Right ventricle myocardium inferior (tissue), 1 donor: ENCODE data around the gene LLGL2. TPM values are rescaled to one million over a fixed set of nuclear protein-coding genes. Genes with fewer than 3 reads are reported as not detected.
"Not testable (repeated sequence)": the region's sequence is repeated elsewhere in the genome, so short reads cannot be mapped to it uniquely, and the experiment has no call there.

ENCODE experiments used
- ATAC-seq: fragments of 200-7000 bp; cut with Tn5 transposase; one replicate; pipeline ENCODE4 v1.9.1; 2020; ENCODE audit warnings: mild to moderate bottlenecking, moderate library complexity
- DNase-seq: peaks from one replicate; pipeline ENCODE4 v3.0.0; 2021; ENCODE audit errors: missing footprints
- intact Hi-C: fragments of 100-400 bp; cut with DNase I; formaldehyde crosslinking; loops from one replicate; pipeline ENCODE4 v1.11.0; 2022
- long read RNA-seq: library from polyadenylated mRNA; unstranded; transcript quantifications from one replicate; pipeline ENCODE4 v2.0.0, GENCODE V29; 2021
- total RNA-seq: library from RNA; stranded (reverse); fragmentation: NEBNext Ultra II Directional; extraction: Animal tissue kit (Norgen Biotek cat#: 25700); gene quantifications from one replicate; pipeline ENCODE4 v1.2.1, GENCODE V29; 2021
- donor health status: DM: no; HTN: yes; CAD: no; lungs with severe emphysema.

LLGL2 gene
- 4.1 TPM for total RNA-seq
- long read RNA-seq, partial matches to known transcripts, result 1 of 4 reads
- long read RNA-seq, other reads (novel, unspliced or antisense), result 1 of 4 reads

DNA sequence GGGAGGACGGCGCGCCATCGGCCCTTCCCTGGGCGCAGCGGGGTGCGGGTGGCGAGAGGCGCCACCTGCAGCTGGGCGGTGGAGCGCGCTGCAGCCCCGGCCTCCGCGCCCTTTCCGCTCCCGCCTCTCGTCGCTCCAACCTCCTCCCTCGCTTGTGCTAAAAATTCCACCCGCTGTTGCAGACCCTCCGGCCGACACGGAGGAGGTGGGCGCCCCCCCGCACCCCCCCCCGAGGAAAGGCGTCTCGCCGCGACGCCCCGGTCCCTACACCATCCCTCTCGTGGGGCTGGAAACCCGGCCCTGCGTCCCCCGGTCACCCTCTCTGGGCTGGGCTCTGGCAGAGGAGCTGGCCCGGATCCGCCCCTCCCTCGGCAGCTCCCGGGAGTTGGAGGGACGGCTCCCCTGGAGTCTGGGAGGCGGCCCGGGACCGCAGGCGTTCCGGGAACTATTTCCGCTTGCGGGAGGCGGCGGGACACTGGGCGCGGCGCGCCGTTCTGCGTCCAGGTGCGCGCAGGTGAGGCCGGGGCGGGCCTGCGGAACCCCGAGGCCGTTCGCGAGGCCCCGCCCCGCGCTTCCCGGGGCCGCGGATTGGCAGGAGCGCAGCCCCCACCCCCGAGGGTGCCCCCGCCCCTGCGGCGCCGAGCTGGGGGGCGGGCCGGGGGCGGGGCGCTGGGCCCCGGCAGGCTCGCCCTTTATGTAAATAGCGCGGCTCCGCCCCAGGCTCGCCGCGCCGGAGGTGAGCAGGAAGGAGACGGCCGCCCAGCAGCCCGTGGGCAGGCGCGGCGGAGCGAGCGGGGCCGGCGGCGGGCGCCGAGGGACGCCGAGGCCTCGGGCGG is at the start of gene LLGL2:
Gene LLGL2, plus strand, starts transcription at position 728 of the 836 bp plus-strand sequence. CDS start 17,730 bp downstream, outside the sequence.
- peak; percentile 92 for DNase-seq
- intact Hi-C loops, result loop anchor here (2.0 kb wide), 1 partner anchor 98 kb away; no protein-coding TSS in a partner anchor
- ATAC-seq, result peak; percentile 85

DNA sequence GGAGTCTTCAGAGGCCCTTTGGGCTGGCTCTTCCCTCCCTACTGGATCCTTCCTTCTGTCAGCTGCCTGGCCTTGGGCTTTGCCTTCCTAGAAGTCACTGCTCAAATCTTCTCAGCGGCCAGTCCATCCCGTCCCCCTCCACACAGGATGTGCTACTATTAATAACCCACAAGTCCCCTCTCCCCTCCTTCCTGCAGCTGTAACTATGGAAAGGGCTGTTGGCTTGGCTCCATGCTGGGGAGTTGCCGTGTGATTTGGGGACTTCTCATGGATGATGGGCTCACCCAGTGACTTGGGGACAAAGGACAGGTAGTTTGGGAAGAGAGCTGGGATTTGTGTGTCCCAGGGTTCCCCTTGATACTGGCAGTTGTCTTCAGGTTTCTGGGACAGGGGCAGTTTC is 49.6 kb upstream of the LLGL2 start:
- peak; percentile 66 for ATAC-seq

DNA sequence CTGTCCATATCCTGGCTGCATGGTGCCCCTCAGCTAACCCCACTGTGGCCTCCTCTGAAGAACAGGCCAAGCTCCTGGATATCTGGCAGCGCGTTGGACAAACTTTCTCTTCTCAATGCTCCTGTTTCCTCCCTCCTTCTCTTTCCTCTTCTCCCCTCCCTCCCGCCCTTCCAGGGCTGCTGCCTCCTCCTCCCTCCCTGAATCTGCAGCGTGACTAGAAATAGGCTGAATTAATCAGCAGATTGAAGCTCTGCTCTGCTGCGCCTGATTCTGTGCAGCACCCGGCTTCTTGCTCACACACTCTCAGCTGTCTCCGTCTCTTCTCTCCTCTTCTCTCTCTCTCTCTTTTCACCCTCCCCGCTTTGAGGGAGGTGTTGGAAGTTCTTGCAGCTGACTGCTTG is 49.2 kb upstream of the LLGL2 start:
- DNase-seq (no peak), ATAC-seq (peak; percentile 56)
- intact Hi-C loops, result loop anchor here (5.0 kb wide), 1 partner anchor 41 kb away; the partner anchor contains the start of genes CASKIN2 and TSEN54

More for the DNA sequence above, 49.6 kb upstream of the LLGL2 start:
- DNase-seq, result no peak
- intact Hi-C loops, result loop anchor here (5.0 kb wide), 1 partner anchor 41 kb away; the partner anchor contains the start of genes CASKIN2 and TSEN54

GRCh38 chr17:75476752-75477489 is 48.6 kb upstream of the LLGL2 start:
- ATAC-seq (peak; percentile 17), DNase-seq (no peak)
- intact Hi-C loops, result loop anchor here (5.0 kb wide), 1 partner anchor 40 kb away; the partner anchor contains the start of genes CASKIN2 and TSEN54

DNA sequence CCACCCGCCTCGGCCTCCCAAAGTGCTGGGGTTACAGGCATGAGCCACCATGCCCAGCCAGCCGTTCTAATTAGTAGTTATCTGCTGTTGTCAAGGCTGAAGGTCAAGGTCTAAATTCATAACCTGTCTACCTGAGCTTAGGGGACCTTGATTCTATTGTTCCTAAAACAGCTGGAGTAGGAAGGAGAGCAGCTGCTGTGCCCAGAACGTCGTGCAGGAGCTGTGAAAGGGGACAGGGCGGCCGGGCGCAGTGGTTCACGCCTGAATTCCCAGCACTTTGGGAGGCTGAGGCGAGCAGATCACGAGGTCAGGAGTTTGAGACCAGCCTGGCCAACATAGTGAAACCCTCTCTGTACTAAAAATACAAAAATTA is 48.0 kb upstream of the LLGL2 start:
- intact Hi-C loops, result loop anchor here (5.0 kb wide), 1 partner anchor 40 kb away; the partner anchor contains the start of genes CASKIN2 and TSEN54
- DNase-seq, ATAC-seq: not testable (repeated sequence)

- intact Hi-C loops, result loop anchor here (5.0 kb wide), 1 partner anchor 39 kb away; the partner anchor contains the start of genes CASKIN2 and TSEN54
- DNase-seq, result peak; percentile 44
- no peak for ATAC-seq
These were observed 47.0 kb upstream of the LLGL2 start for GRCh38 chr17:75478508-75478907.

- intact Hi-C loops, result no loop called here
- ATAC-seq (no peak), DNase-seq (peak; percentile 35)
These were observed 45.2 kb upstream of the LLGL2 start for GRCh38 chr17:75480281-75480680.

- DNase-seq (peak; percentile 37), ATAC-seq (no peak)
- intact Hi-C loops, result no loop called here
These were observed 44.1 kb upstream of the LLGL2 start for GRCh38 chr17:75481194-75482068.

GRCh38 chr17:75482098-75482942 is 43.2 kb upstream of the LLGL2 start:
- DNase-seq (no peak), ATAC-seq (no peak)
- intact Hi-C loops, result no loop called here

DNA sequence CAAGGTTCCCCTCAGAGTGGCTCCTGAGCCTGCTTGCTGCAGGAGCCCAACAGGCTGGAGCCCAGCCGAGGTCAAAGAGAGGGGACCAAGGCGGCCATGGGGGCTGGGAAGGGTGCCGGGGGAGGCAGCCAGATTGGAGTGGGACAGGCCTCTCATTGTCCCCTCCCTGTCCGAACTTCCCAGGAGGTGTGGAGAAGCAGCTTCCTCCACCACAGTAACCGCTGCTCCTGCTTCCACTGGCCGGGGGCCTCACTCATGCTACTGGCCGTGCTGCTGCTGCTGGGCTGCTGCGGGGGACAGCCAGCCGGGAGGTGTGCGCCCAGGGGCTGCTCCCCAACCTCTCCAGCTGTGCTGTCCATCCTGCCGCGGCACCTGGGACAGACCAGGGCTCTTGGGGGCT is 39.8 kb upstream of the LLGL2 start:
- intact Hi-C loops, result no loop called here

GRCh38 chr17:75486151-75486550 is 39.3 kb upstream of the LLGL2 start:
- ATAC-seq (no peak), DNase-seq (peak; percentile 8)
- intact Hi-C loops, result no loop called here

More for the DNA sequence above, 39.8 kb upstream of the LLGL2 start:
- peak; percentile 18 for ATAC-seq
- peak; percentile 68 for DNase-seq

- ATAC-seq (no peak), DNase-seq (peak; percentile 4)
- intact Hi-C loops, result no loop called here
These were observed 38.5 kb upstream of the LLGL2 start for GRCh38 chr17:75486951-75487350.

DNA sequence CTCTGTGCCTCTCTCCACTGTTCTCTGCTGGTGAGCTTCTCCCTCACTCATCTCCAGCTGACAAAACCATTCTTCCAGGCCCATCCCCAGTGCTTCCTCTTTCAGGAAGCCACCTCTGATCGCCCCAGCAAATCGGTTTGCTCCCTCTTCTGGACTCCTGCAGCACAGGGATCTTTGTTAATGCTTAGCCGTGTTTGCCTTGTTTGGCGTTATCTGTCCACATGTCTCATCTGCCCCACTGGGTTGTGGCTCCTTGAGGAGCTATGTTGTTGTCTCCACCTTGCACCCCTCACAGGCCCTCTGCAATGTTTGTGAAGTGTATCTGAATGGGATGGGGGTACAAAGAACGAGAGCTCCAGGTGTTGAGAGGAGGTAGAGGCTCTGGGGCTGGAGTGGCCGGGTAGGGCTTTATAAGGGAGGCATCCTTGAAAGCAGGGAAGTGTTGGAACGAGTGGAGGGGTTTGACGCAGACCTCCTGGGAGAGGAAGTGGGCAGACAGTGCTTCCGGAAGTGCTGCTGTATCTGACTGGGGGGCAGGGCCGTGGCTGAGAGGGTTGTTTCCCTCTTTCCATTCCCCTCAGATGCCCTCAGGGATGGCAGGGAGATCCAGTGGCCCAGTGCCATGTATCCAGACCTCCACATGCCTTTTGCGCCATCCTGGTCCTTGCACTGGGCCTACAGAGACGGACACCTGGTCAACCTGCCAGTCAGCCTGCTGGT is 38.0 kb upstream of the LLGL2 start:
- peak; percentile 55 for ATAC-seq
- intact Hi-C loops, result no loop called here
- DNase-seq, result peak; percentile 74

GRCh38 chr17:75488693-75489510 is 36.6 kb upstream of the LLGL2 start:
- intact Hi-C loops, result no loop called here
- ATAC-seq, result no peak
- peak; percentile 51 for DNase-seq

GRCh38 chr17:75489511-75489955 is 36.0 kb upstream of the LLGL2 start:
- no peak for ATAC-seq
- intact Hi-C loops, result no loop called here
- peak; percentile 51 for DNase-seq

- intact Hi-C loops, result no loop called here
- ATAC-seq (no peak), DNase-seq (peak; percentile 50)
These were observed 35.2 kb upstream of the LLGL2 start for GRCh38 chr17:75490173-75490743.
